Activated B cell treated with CpG ODN at 0.5 μM for 24 hours (primary cell): ENCODE results near the gene F2RL2. TPM values are rescaled to one million over a fixed set of nuclear protein-coding genes. Genes with fewer than 3 reads are reported as not detected.
A peak's percentile ranks its signal among the peaks of the same experiment; 100 is the strongest.

Experiments used
- ATAC-seq: fragments of 200-7000 bp; cut with Tn5 transposase; one replicate; pipeline ENCODE4 v1.10.0; 2021; ENCODE audit warnings: low read depth, mild to moderate bottlenecking, moderate library complexity
- CTCF ChIA-PET: fragments of 350-600 bp; sonication (Branson Sonifier 250); formaldehyde crosslinking; loops from one replicate; lab custom pipeline; 2021; ENCODE audit warnings: antibody characterized with exemption; lab: Charles Lee
- POLR2A ChIA-PET: fragments of 350-600 bp; sonication (Branson Sonifier 250); formaldehyde crosslinking; loops from one replicate; lab custom pipeline; 2021; ENCODE audit warnings: antibody characterized with exemption; lab: Charles Lee
- DNase-seq: peaks from one replicate; pipeline ENCODE4 v3.0.0; 2022
- H3K27ac Mint-ChIP-seq: one replicate; pipeline ENCODE4 v1.8.0; 2020; ENCODE audit warnings: mixed read lengths
- H3K27me3 Mint-ChIP-seq: one replicate; pipeline ENCODE4 v1.8.0; 2021; ENCODE audit warnings: mixed read lengths
- H3K36me3 Mint-ChIP-seq: one replicate; pipeline ENCODE4 v1.8.0; 2021; ENCODE audit warnings: low read depth, mixed read lengths
- H3K4me1 Mint-ChIP-seq: one replicate; pipeline ENCODE4 v1.8.0; 2021; ENCODE audit warnings: mixed read lengths
- H3K4me3 Mint-ChIP-seq: one replicate; pipeline ENCODE4 v1.8.0; 2020; ENCODE audit warnings: mild to moderate bottlenecking, mixed read lengths
- H3K9me3 Mint-ChIP-seq: one replicate; pipeline ENCODE4 v1.8.0; 2020; ENCODE audit warnings: mixed read lengths
- intact Hi-C: fragments of 100-400 bp; cut with micrococcal nuclease; formaldehyde crosslinking; loops from one replicate; pipeline ENCODE4 v1.15.1; 2024
- total RNA-seq: library from RNA; stranded (reverse); gene quantifications from 2 replicates; pipeline ENCODE4 v1.2.3, GENCODE V29; 2022
- TF ChIP-seq, protein P1 (sequence below): fragments of 200-600 bp; IDR thresholded peaks from one replicate; pipeline ENCODE4 v1.8.0; 2022; ENCODE audit warnings: antibody characterized with exemption, mild to moderate bottlenecking

F2RL2 gene
- total RNA-seq, 1 donor from 2014 or later: not detected

DNA sequence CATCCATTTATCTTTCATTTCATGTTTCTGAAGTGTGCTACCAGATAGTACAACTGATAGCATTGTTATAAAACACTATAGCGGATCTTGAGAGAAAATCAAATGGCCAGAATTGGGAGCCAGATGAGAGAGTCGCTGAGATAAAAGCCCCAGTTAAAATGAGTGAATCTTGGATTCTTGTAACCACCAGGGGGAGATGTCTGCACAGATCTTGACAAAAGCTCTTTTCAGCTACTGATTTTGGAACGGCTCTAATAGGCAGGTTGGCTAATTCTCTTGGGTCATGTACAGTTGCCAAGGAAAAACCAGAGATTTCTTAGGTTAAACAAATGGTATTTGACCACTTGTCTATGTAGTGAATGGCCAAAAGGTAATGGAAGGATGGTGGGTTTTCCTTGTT, 21.7 kb downstream of the F2RL2 start:
- DNase-seq (no peak), ATAC-seq (peak; percentile 49)
- no peaks in the 10 kb centered on the region for H3K4me1 Mint-ChIP-seq
- H3K9me3 Mint-ChIP-seq: no peaks in the 10 kb centered on the region
- POLR2A ChIA-PET: no interaction called here
- no peak overlapping the region for H3K4me3 Mint-ChIP-seq
- CTCF ChIA-PET: interaction anchor here (0.6 to 4.5 kb wide), 10 partner anchors 10 to 476 kb away, joined by 3 to 62 read pairs (median 3); partner anchors contain the start of gene AGGF1
- H3K27ac Mint-ChIP-seq: no peak overlapping the region
- intact Hi-C loops: loop anchor here (1.0 to 5.0 kb wide), 5 partner anchors 40 to 891 kb away; partner anchors contain the start of genes IQGAP2 and WDR41
- H3K36me3 Mint-ChIP-seq: peaks cover 6% of the 10 kb centered on the region
- H3K27me3 Mint-ChIP-seq: no peaks in the 10 kb centered on the region
- TF ChIP-seq, protein P1, sequence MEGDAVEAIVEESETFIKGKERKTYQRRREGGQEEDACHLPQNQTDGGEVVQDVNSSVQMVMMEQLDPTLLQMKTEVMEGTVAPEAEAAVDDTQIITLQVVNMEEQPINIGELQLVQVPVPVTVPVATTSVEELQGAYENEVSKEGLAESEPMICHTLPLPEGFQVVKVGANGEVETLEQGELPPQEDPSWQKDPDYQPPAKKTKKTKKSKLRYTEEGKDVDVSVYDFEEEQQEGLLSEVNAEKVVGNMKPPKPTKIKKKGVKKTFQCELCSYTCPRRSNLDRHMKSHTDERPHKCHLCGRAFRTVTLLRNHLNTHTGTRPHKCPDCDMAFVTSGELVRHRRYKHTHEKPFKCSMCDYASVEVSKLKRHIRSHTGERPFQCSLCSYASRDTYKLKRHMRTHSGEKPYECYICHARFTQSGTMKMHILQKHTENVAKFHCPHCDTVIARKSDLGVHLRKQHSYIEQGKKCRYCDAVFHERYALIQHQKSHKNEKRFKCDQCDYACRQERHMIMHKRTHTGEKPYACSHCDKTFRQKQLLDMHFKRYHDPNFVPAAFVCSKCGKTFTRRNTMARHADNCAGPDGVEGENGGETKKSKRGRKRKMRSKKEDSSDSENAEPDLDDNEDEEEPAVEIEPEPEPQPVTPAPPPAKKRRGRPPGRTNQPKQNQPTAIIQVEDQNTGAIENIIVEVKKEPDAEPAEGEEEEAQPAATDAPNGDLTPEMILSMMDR: no peak

DNA sequence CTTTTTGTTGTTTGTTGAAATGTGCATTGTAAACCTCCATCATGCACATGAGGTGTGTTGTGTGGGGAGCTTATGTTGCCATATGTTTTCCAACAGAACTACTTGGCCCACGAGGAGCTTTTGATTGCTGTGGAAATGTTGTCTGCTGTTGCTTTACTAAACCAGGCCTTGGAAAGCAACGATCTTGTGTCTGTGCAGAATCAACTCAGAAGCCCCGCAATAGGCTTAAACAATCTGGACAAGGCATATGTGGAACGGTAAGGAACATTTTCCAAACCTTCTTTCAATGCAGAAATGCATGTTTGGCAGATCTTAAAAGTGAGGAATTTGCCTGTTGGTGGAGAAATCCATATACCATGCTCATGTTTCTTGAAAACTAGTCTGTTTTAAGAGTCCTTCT, 22.5 kb downstream of the F2RL2 start:
- Mint-ChIP-seq H3K27ac (no peak overlapping the region), H3K4me3 (no peak overlapping the region), H3K9me3 (no peaks in the 10 kb centered on the region), H3K4me1 (no peaks in the 10 kb centered on the region), H3K36me3 (peaks cover 6% of the 10 kb centered on the region), H3K27me3 (no peaks in the 10 kb centered on the region)
- intact Hi-C loops: loop anchor here (1.0 to 5.0 kb wide), 5 partner anchors 41 to 892 kb away; partner anchors contain the start of genes IQGAP2 and WDR41
- ATAC-seq (no peak), DNase-seq (no peak)
- ChIA-PET POLR2A (no interaction called here), CTCF (interaction anchor here (1.4 to 4.5 kb wide), 3 partner anchors 9 to 197 kb away, joined by 4 to 62 read pairs (median 4); partner anchors contain the start of gene IQGAP2)
- TF ChIP-seq, protein P1: no peak

DNA sequence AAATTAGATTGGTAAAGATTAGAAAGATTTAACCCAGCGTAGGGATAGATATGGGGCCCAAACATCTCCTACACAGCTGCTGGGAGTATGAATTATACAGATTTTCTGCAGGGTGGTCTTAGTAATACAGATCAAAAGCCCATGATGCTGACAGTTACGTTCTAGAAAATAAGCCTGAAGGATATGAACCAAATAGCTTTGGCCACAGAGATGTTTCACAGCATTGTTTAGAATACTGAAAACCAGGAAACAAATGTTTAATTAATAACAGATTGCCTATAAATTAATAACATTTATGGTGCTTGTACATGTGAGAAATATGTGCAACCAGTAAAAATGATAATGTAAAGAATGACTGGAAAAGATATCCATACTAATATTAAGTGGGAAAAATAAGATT, 24.7 kb downstream of the F2RL2 start:
- H3K36me3 Mint-ChIP-seq: peaks cover 2% of the 10 kb centered on the region
- no peak for DNase-seq
- ATAC-seq: no peak
- H3K4me1 Mint-ChIP-seq: no peaks in the 10 kb centered on the region
- H3K27me3 Mint-ChIP-seq: no peaks in the 10 kb centered on the region
- intact Hi-C loops: no loop called here
- no peak overlapping the region for H3K27ac Mint-ChIP-seq
- no peak overlapping the region for H3K4me3 Mint-ChIP-seq
- TF ChIP-seq, protein P1: no peak
- ChIA-PET CTCF (interaction anchor here (0.9 kb wide), 1 partner anchor 176 kb away, joined by 3 read pairs; no protein-coding TSS in a partner anchor), POLR2A (no interaction called here)
- no peaks in the 10 kb centered on the region for H3K9me3 Mint-ChIP-seq

- Mint-ChIP-seq H3K27ac (no peak overlapping the region), H3K27me3 (no peaks in the 10 kb centered on the region), H3K4me3 (no peak overlapping the region), H3K4me1 (no peaks in the 10 kb centered on the region), H3K9me3 (no peaks in the 10 kb centered on the region), H3K36me3 (peaks cover 4% of the 10 kb centered on the region)
- ATAC-seq (no peak), DNase-seq (no peak)
- TF ChIP-seq, protein P1: no peak
- intact Hi-C loops: no loop called here
- ChIA-PET CTCF (no interaction called here), POLR2A (no interaction called here)
Observed at GRCh38 chr5:76595755-76596481, 27.3 kb downstream of the F2RL2 start.

GRCh38 chr5:76594107-76594506, 29.1 kb downstream of the F2RL2 start:
- H3K9me3 Mint-ChIP-seq: no peaks in the 10 kb centered on the region
- CTCF ChIA-PET: no interaction called here

More at GRCh38 chr5:76594107-76594506, 29.1 kb downstream of the F2RL2 start:
- H3K27ac Mint-ChIP-seq: no peak overlapping the region
- peaks cover 8% of the 10 kb centered on the region for H3K36me3 Mint-ChIP-seq
- H3K27me3 Mint-ChIP-seq: no peaks in the 10 kb centered on the region
- DNase-seq (no peak), ATAC-seq (no peak)
- H3K4me3 Mint-ChIP-seq: no peak overlapping the region
- POLR2A ChIA-PET: no interaction called here
- TF ChIP-seq, protein P1: no peak
- intact Hi-C loops: no loop called here
- peaks cover 3% of the 10 kb centered on the region for H3K4me1 Mint-ChIP-seq
